HCT116 (cell line): ENCODE data around the gene PEAK1. TPM values are rescaled to one million over a fixed set of nuclear protein-coding genes. Genes with fewer than 3 reads are reported as not detected.

Experiments
- ATAC-seq: fragments of 200-7000 bp; cut with Tn5 transposase; 2 replicates; pipeline ENCODE4 v1.9.1; 2020; ENCODE audit warnings: mild to moderate bottlenecking, moderate library complexity
- BruUV-seq: library from RNA; stranded (reverse); fragments of 400-500 nt; replicated peaks from 2 replicates; lab custom pipeline; 2021; lab: Mats Ljungman, UMichigan
- CTCF ChIA-PET: fragments of 300-600 bp; sonication (Branson Sonifier 250); formaldehyde crosslinking; loops from one replicate; lab custom pipeline; 2021; ENCODE audit warnings: antibody characterized with exemption; lab: Charles Lee
- POLR2A ChIA-PET: fragments of 300-600, 350-600 bp; sonication (Branson Sonifier 250); formaldehyde crosslinking; loops from one replicate; lab custom pipeline; 2021; ENCODE audit warnings: antibody characterized with exemption; lab: Charles Lee
- RAD21 ChIA-PET, 2 experiments: fragments of 300-600 bp; sonication (Branson Sonifier 250); formaldehyde crosslinking; loops; one replicate each; lab custom pipeline; 2023; ENCODE audit warnings: low total read pairs in 2 of 2; ENCODE audit not compliant: uncharacterized antibody in 2 of 2, unreplicated experiment in 2 of 2, low non-redundant PET in 1 of 2; lab: Charles Lee
- DNase-seq: peaks from one replicate; pipeline ENCODE4 v3.0.0-alpha.2; 2010; ENCODE audit warnings: low read depth, low spot score
- H2AFZ ChIP-seq: fragments of 200-600 bp; shearing (Covaris generic), sonication (generic); 2 replicates; pipeline ENCODE4 v1.6.1; 2017; ENCODE audit warnings: low read depth, mixed run types, mixed read lengths, antibody characterized with exemption, low read length; ENCODE audit not compliant: poor library complexity, severe bottlenecking
- H3K27ac ChIP-seq: 2 replicates; pipeline ENCODE4 v1.5.1; 2012; ENCODE audit warnings: low read depth, low read length
- H3K27me3 ChIP-seq: fragments of 200-600 bp; sonication (generic); 2 replicates; pipeline ENCODE4 v1.6.1; 2016; ENCODE audit warnings: mixed run types, low read length, mixed read lengths; ENCODE audit not compliant: insufficient read depth
- H3K36me3 ChIP-seq, 2 experiments: fragments of 200-500 bp in 1 of 2; fragments of 200-600 bp in 1 of 2; sonication (Bioruptor generic) in 1 of 2; sonication (generic) in 1 of 2; 2 replicates each; pipeline versions ENCODE4 v1.5.1 to v1.6.1; 2014 to 2016; ENCODE audit warnings: low read length in 2 of 2, inconsistent platforms in 1 of 2, mixed read lengths in 1 of 2, mixed run types in 1 of 2; ENCODE audit not compliant: insufficient read depth in 2 of 2, control insufficient read depth in 1 of 2
- H3K4me1 ChIP-seq, 2 experiments: fragments of 200-600 bp in 1 of 2; sonication (generic) in 1 of 2; 2 replicates each; pipeline versions ENCODE4 v1.5.1 to v1.6.1; 2012 to 2017; ENCODE audit warnings: low read length in 2 of 2, inconsistent platforms in 1 of 2, mild to moderate bottlenecking in 1 of 2, mixed read lengths in 1 of 2, mixed run types in 1 of 2, moderate library complexity in 1 of 2; ENCODE audit not compliant: insufficient read depth in 2 of 2, control insufficient read depth in 1 of 2
- H3K4me2 ChIP-seq: fragments of 200-600 bp; sonication (generic); 2 replicates; pipeline ENCODE4 v1.6.1; 2017; ENCODE audit warnings: mixed run types, low read length, mixed read lengths
- H3K4me3 ChIP-seq, 2 experiments: fragments of 200-600 bp in 1 of 2; sonication (generic) in 1 of 2; replicated peaks in 1 of 2; 2 replicates each; pipeline ENCODE4 v1.5.1; 2011 to 2016; ENCODE audit warnings: low read length in 2 of 2, control low read depth in 1 of 2, low read depth in 1 of 2, mild to moderate bottlenecking in 1 of 2, mixed read lengths in 1 of 2, mixed run types in 1 of 2
- H3K79me2 ChIP-seq: fragments of 200-600 bp; sonication (generic); 2 replicates; pipeline ENCODE4 v1.6.1; 2017; ENCODE audit warnings: mild to moderate bottlenecking, mixed run types, low read length, moderate library complexity, mixed read lengths; ENCODE audit not compliant: insufficient read depth
- H3K9ac ChIP-seq: fragments of 200-600 bp; sonication (generic); 2 replicates; pipeline ENCODE4 v1.6.1; 2016; ENCODE audit warnings: low read length, mixed read lengths
- H3K9me2 ChIP-seq: fragments of 200-600 bp; sonication (generic), shearing (Covaris generic); 2 replicates; pipeline ENCODE4 v1.6.1; 2017; ENCODE audit warnings: mixed run types, mild to moderate bottlenecking, moderate library complexity; ENCODE audit not compliant: insufficient read depth
- H3K9me3 ChIP-seq, 2 experiments: fragments of 200-500 bp in 1 of 2; fragments of 200-600 bp in 1 of 2; sonication (Bioruptor generic) in 1 of 2; sonication (generic) in 1 of 2; 2 replicates each; pipeline ENCODE4 v1.6.1; 2014 to 2017; ENCODE audit warnings: low read length in 2 of 2, mixed read lengths in 2 of 2, inconsistent platforms in 1 of 2, low read depth in 1 of 2, mild to moderate bottlenecking in 1 of 2, mixed run types in 1 of 2, moderate library complexity in 1 of 2; ENCODE audit not compliant: control insufficient read depth in 1 of 2, insufficient read depth in 1 of 2
- H4K20me1 ChIP-seq: fragments of 200-600 bp; sonication (generic), shearing (Covaris generic); 2 replicates; pipeline ENCODE4 v1.6.1; 2017; ENCODE audit warnings: mixed run types, mild to moderate bottlenecking, moderate library complexity; ENCODE audit not compliant: insufficient read depth
- CBX3 ChIP-seq: IDR thresholded peaks from 2 replicates; pipeline ENCODE4 v1.6.1; 2012; ENCODE audit warnings: low read depth
- EGR1 ChIP-seq: IDR thresholded peaks from 2 replicates; pipeline ENCODE4 v1.6.1; 2012; ENCODE audit warnings: low read depth
- ELF1 ChIP-seq: IDR thresholded peaks from 2 replicates; pipeline ENCODE4 v1.6.1; 2012; ENCODE audit warnings: low read depth, borderline replicate concordance
- EZH2 ChIP-seq: fragments of 200-600 bp; sonication (generic); IDR thresholded peaks from 2 replicates; pipeline ENCODE4 v1.6.1; 2017; ENCODE audit warnings: antibody characterized with exemption, mixed run types
- EZH2phosphoT487 ChIP-seq: fragments of 200-600 bp; IDR thresholded peaks from 2 replicates; pipeline ENCODE4 v1.6.1; 2018; ENCODE audit warnings: antibody characterized with exemption, borderline replicate concordance
- FOSL1 ChIP-seq: IDR thresholded peaks from 2 replicates; pipeline ENCODE4 v1.6.1; 2012; ENCODE audit warnings: low read depth
- POLR2AphosphoS5 ChIP-seq: IDR thresholded peaks from 2 replicates; pipeline ENCODE4 v1.6.1; 2011; ENCODE audit warnings: mild to moderate bottlenecking, low read depth, low read length, moderate library complexity
- SIN3A ChIP-seq: IDR thresholded peaks from 2 replicates; pipeline ENCODE4 v1.6.1; 2012; ENCODE audit warnings: low read depth
- TCF7L2 ChIP-seq: IDR thresholded peaks from 2 replicates; pipeline ENCODE4 v1.7.0; 2011; ENCODE audit warnings: borderline replicate concordance, inconsistent platforms; ENCODE audit not compliant: insufficient read depth, insufficient read length; ENCODE audit errors: extremely low read depth
- ZNF274 ChIP-seq: fragments of 200-500 bp; sonication (Bioruptor generic); IDR thresholded peaks from 2 replicates; pipeline ENCODE4 v1.6.1; 2014; ENCODE audit warnings: mild to moderate bottlenecking, low read depth, low read length, inconsistent platforms
- intact Hi-C: fragments of 100-400 bp; cut with micrococcal nuclease; formaldehyde crosslinking; loops from 2 replicates; pipeline ENCODE4 v1.10.0; 2022
- total RNA-seq: library from RNA; stranded (reverse); gene quantifications from one replicate; pipeline ENCODE4 v1.2.1, GENCODE V29; 2021; ENCODE audit not compliant: unreplicated experiment
- TF ChIP-seq, protein P1 (sequence below): IDR thresholded peaks from 2 replicates; pipeline ENCODE4 v1.6.1; 2012
- TF ChIP-seq, protein P2 (sequence below): IDR thresholded peaks from 2 replicates; pipeline ENCODE4 v1.6.1; 2012; ENCODE audit warnings: low read depth
- TF ChIP-seq, protein P3 (sequence below): IDR thresholded peaks from 2 replicates; pipeline ENCODE4 v1.6.1; 2011; ENCODE audit warnings: mild to moderate bottlenecking, low read length, moderate library complexity; ENCODE audit not compliant: insufficient replicate concordance; ENCODE audit errors: extremely low read depth

PEAK1 gene
- total RNA-seq, 1 experiment from 2014 or later: 23.4 TPM

DNA sequence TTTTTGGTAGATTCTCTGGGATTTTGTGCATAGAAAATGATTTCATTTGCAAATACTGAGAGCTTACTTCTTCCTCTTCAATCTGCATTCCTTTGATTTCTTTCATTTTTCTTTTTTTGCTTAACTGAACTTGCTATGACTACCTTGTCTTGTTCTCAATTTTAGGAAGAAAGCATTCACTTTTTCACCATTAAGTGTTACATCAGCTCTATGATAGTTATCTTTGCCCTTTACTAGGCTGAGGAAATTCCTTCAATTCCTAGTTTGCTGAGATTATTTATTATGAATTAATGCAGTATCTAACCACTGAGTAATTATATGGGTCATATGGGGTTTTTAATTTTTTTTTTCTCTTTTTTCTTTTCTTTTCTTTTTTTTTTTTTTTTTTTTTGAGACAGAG, 172.8 kb downstream of the PEAK1 start:
- BruUV-seq: no TSS peak
- POLR2A ChIA-PET: no interaction called here
- TF ChIP-seq ZNF274 (no peak), EZH2 (no peak), TCF7L2 (no peak), SIN3A (no peak), FOSL1 (no peak), POLR2AphosphoS5 (no peak), EGR1 (no peak), CBX3 (no peak), ELF1 (no peak), EZH2phosphoT487 (no peak)
- TF ChIP-seq, protein P1, sequence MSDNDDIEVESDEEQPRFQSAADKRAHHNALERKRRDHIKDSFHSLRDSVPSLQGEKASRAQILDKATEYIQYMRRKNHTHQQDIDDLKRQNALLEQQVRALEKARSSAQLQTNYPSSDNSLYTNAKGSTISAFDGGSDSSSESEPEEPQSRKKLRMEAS: no peak
- TF ChIP-seq, protein P2, sequence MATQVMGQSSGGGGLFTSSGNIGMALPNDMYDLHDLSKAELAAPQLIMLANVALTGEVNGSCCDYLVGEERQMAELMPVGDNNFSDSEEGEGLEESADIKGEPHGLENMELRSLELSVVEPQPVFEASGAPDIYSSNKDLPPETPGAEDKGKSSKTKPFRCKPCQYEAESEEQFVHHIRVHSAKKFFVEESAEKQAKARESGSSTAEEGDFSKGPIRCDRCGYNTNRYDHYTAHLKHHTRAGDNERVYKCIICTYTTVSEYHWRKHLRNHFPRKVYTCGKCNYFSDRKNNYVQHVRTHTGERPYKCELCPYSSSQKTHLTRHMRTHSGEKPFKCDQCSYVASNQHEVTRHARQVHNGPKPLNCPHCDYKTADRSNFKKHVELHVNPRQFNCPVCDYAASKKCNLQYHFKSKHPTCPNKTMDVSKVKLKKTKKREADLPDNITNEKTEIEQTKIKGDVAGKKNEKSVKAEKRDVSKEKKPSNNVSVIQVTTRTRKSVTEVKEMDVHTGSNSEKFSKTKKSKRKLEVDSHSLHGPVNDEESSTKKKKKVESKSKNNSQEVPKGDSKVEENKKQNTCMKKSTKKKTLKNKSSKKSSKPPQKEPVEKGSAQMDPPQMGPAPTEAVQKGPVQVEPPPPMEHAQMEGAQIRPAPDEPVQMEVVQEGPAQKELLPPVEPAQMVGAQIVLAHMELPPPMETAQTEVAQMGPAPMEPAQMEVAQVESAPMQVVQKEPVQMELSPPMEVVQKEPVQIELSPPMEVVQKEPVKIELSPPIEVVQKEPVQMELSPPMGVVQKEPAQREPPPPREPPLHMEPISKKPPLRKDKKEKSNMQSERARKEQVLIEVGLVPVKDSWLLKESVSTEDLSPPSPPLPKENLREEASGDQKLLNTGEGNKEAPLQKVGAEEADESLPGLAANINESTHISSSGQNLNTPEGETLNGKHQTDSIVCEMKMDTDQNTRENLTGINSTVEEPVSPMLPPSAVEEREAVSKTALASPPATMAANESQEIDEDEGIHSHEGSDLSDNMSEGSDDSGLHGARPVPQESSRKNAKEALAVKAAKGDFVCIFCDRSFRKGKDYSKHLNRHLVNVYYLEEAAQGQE: no peak
- TF ChIP-seq, protein P3, sequence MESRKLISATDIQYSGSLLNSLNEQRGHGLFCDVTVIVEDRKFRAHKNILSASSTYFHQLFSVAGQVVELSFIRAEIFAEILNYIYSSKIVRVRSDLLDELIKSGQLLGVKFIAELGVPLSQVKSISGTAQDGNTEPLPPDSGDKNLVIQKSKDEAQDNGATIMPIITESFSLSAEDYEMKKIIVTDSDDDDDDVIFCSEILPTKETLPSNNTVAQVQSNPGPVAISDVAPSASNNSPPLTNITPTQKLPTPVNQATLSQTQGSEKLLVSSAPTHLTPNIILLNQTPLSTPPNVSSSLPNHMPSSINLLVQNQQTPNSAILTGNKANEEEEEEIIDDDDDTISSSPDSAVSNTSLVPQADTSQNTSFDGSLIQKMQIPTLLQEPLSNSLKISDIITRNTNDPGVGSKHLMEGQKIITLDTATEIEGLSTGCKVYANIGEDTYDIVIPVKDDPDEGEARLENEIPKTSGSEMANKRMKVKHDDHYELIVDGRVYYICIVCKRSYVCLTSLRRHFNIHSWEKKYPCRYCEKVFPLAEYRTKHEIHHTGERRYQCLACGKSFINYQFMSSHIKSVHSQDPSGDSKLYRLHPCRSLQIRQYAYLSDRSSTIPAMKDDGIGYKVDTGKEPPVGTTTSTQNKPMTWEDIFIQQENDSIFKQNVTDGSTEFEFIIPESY: no peak

More for the DNA sequence above, 172.8 kb downstream of the PEAK1 start:
- no peak overlapping the region for H3K4me3 ChIP-seq
- DNase-seq (no peak), ATAC-seq (no peak)
- no peak overlapping the region for H2AFZ ChIP-seq
- RAD21 ChIA-PET: no interaction called here
- intact Hi-C loops: no loop called here
- H3K4me2 ChIP-seq: no peak overlapping the region
- no peaks in the 10 kb centered on the region for H3K9me3 ChIP-seq
- H3K9me2 ChIP-seq: no peaks in the 10 kb centered on the region
- CTCF ChIA-PET: no interaction called here
- no peaks in the 10 kb centered on the region for H3K79me2 ChIP-seq
- no peaks in the 10 kb centered on the region for H4K20me1 ChIP-seq
- no peaks in the 10 kb centered on the region for H3K4me1 ChIP-seq
- no peak overlapping the region for H3K9ac ChIP-seq
- H3K36me3 ChIP-seq: no peaks in the 10 kb centered on the region
- H3K27me3 ChIP-seq: no peaks in the 10 kb centered on the region
- H3K27ac ChIP-seq: no peak overlapping the region
